H9 (cell line): ENCODE data around the gene POLG2. TPM values are rescaled to one million over a fixed set of nuclear protein-coding genes. Genes with fewer than 3 reads are reported as not detected.

Experiments
- DNase-seq: peaks from one replicate; pipeline ENCODE4 v3.0.0-alpha.2; 2017
- H2AFZ ChIP-seq: one replicate; pipeline ENCODE4 v1.6.1; 2013; ENCODE audit warnings: mild to moderate bottlenecking, low read length, control low read depth, moderate library complexity
- H2AK5ac ChIP-seq: 2 replicates; pipeline ENCODE4 v1.6.1; 2013; ENCODE audit warnings: low read length, control low read depth, mixed read lengths; ENCODE audit not compliant: insufficient read length
- H2BK120ac ChIP-seq: one replicate; pipeline ENCODE4 v1.6.1; 2013; ENCODE audit warnings: low read depth, mild to moderate bottlenecking, low read length, control low read depth, inconsistent platforms; ENCODE audit not compliant: poor library complexity, severe bottlenecking
- H2BK12ac ChIP-seq: 2 replicates; pipeline ENCODE4 v1.6.1; 2013; ENCODE audit warnings: low read length, control low read depth, mixed read lengths, low read depth; ENCODE audit not compliant: insufficient read length
- H2BK15ac ChIP-seq: 2 replicates; pipeline ENCODE4 v1.6.1; 2013; ENCODE audit warnings: low read depth, low read length, control low read depth
- H2BK20ac ChIP-seq: one replicate; pipeline ENCODE4 v1.6.1; 2013; ENCODE audit warnings: low read depth, mild to moderate bottlenecking, low read length, control low read depth, inconsistent platforms; ENCODE audit not compliant: poor library complexity, severe bottlenecking
- H2BK5ac ChIP-seq: 2 replicates; pipeline ENCODE4 v1.6.1; 2013; ENCODE audit warnings: low read length, control low read depth, mixed read lengths; ENCODE audit not compliant: insufficient read length
- H3K14ac ChIP-seq: 2 replicates; pipeline ENCODE4 v1.6.1; 2013; ENCODE audit warnings: low read length, control low read depth; ENCODE audit not compliant: insufficient read depth
- H3K18ac ChIP-seq: 2 replicates; pipeline ENCODE4 v1.6.1; 2013; ENCODE audit warnings: low read depth, mild to moderate bottlenecking, mixed read lengths, low read length, control low read depth; ENCODE audit not compliant: insufficient read length
- H3K23ac ChIP-seq: 2 replicates; pipeline ENCODE4 v1.6.1; 2013; ENCODE audit warnings: low read length, control low read depth, mixed read lengths, low read depth; ENCODE audit not compliant: insufficient read length
- H3K23me2 ChIP-seq: 2 replicates; pipeline ENCODE4 v1.6.1; 2013; ENCODE audit warnings: low read depth, mild to moderate bottlenecking, mixed read lengths, low read length, control low read depth; ENCODE audit not compliant: insufficient read length, poor library complexity, severe bottlenecking
- H3K27ac ChIP-seq: 2 replicates; pipeline ENCODE4 v1.5.1; 2013; ENCODE audit warnings: low read length, control low read depth, mixed read lengths, low read depth; ENCODE audit not compliant: insufficient read length
- H3K27me3 ChIP-seq: 2 replicates; pipeline ENCODE4 v1.6.1; 2013; ENCODE audit warnings: low read length, control low read depth, inconsistent platforms; ENCODE audit not compliant: insufficient read depth
- H3K4ac ChIP-seq: 2 replicates; pipeline ENCODE4 v1.6.1; 2013; ENCODE audit warnings: low read depth, mild to moderate bottlenecking, control low read depth, inconsistent platforms, low read length, moderate library complexity
- H3K4me1 ChIP-seq: 2 replicates; pipeline ENCODE4 v1.6.1; 2013; ENCODE audit warnings: low read length, control low read depth, inconsistent platforms; ENCODE audit not compliant: insufficient read depth
- H3K4me2 ChIP-seq: 2 replicates; pipeline ENCODE4 v1.6.1; 2013; ENCODE audit warnings: low read length, control low read depth, mixed read lengths; ENCODE audit not compliant: insufficient read length, insufficient read depth
- H3K56ac ChIP-seq: 2 replicates; pipeline ENCODE4 v1.6.1; 2013; ENCODE audit warnings: low read depth, mild to moderate bottlenecking, mixed read lengths, low read length, control low read depth; ENCODE audit not compliant: insufficient read length
- H3K79me1 ChIP-seq: 2 replicates; pipeline ENCODE4 v1.6.1; 2013; ENCODE audit warnings: low read depth, mild to moderate bottlenecking, moderate library complexity, low read length, control low read depth, inconsistent platforms; ENCODE audit not compliant: insufficient read depth, poor library complexity, severe bottlenecking
- H3K79me2 ChIP-seq: 2 replicates; pipeline ENCODE4 v1.6.1; 2013; ENCODE audit warnings: low read length, control low read depth, inconsistent platforms; ENCODE audit not compliant: insufficient read depth
- H3K9ac ChIP-seq: 2 replicates; pipeline ENCODE4 v1.6.1; 2013; ENCODE audit warnings: low read length, control low read depth, mixed read lengths; ENCODE audit not compliant: insufficient read length; ENCODE audit errors: extremely low read depth
- H3K9me3 ChIP-seq: one replicate; pipeline ENCODE4 v1.6.1; 2013; ENCODE audit warnings: low read depth, low read length, inconsistent platforms; ENCODE audit not compliant: control insufficient read depth
- H3T11ph ChIP-seq: one replicate; pipeline ENCODE4 v1.6.1; 2013; ENCODE audit warnings: mild to moderate bottlenecking, low read length, control low read depth, inconsistent platforms
- H4K20me1 ChIP-seq: one replicate; pipeline ENCODE4 v1.6.1; 2013; ENCODE audit not compliant: control insufficient read depth, insufficient read length, insufficient read depth
- H4K5ac ChIP-seq: 2 replicates; pipeline ENCODE4 v1.6.1; 2013; ENCODE audit warnings: low read depth, mild to moderate bottlenecking, mixed read lengths, low read length, control low read depth; ENCODE audit not compliant: insufficient read length
- H4K8ac ChIP-seq: replicated peaks from 2 replicates; pipeline ENCODE4 v1.6.1; 2013; ENCODE audit warnings: low read length, control low read depth, mixed read lengths, low read depth; ENCODE audit not compliant: insufficient read length
- H4K91ac ChIP-seq: 2 replicates; pipeline ENCODE4 v1.6.1; 2013; ENCODE audit warnings: low read depth, mild to moderate bottlenecking, moderate library complexity, mixed read lengths, low read length, control low read depth; ENCODE audit not compliant: insufficient read length
- H3K27ac Mint-ChIP-seq, 3 experiments: 2 replicates in 2 of 3; 3 replicates in 1 of 3; pipeline ENCODE4 v1.8.0; 2020 to 2021; ENCODE audit warnings: mixed read lengths in 3 of 3, mild to moderate bottlenecking in 1 of 3, moderate library complexity in 1 of 3
- H3K27me3 Mint-ChIP-seq: 2 replicates; pipeline ENCODE4 v1.8.0; 2021; ENCODE audit warnings: low read depth, mild to moderate bottlenecking, moderate library complexity, mixed read lengths
- H3K36me3 Mint-ChIP-seq, 3 experiments: 2 replicates in 2 of 3; 3 replicates in 1 of 3; pipeline ENCODE4 v1.8.0; 2020 to 2021; ENCODE audit warnings: low read depth in 3 of 3, mixed read lengths in 3 of 3; ENCODE audit not compliant: insufficient read depth in 1 of 3
- H3K4me1 Mint-ChIP-seq, 2 experiments: 2 replicates each; pipeline ENCODE4 v1.8.0; 2020; ENCODE audit warnings: mixed read lengths in 2 of 2
- H3K4me3 Mint-ChIP-seq, 2 experiments: 2 replicates in 1 of 2; 3 replicates in 1 of 2; pipeline ENCODE4 v1.8.0; 2020 to 2021; ENCODE audit warnings: mild to moderate bottlenecking in 2 of 2, mixed read lengths in 2 of 2, moderate library complexity in 1 of 2
- H3K9me3 Mint-ChIP-seq, 2 experiments: 2 replicates in 1 of 2; 3 replicates in 1 of 2; pipeline ENCODE4 v1.8.0; 2020; ENCODE audit warnings: mild to moderate bottlenecking in 2 of 2, mixed read lengths in 2 of 2, moderate library complexity in 1 of 2
- WGBS: extraction: QIAGEN DNeasy Blood & Tissue Kit; methylation state at CpG from one replicate; pipeline ENCODE4 v1.1.7; 2013; ENCODE audit warnings: missing lambda C conversion rate, low lambda C conversion rate, mixed read lengths; ENCODE audit not compliant: insufficient read length; ENCODE audit errors: extremely low coverage; 5-methylcytosine and 5-hydroxymethylcytosine counted together
- total RNA-seq: library from RNA; stranded (reverse); gene quantifications from 2 replicates; pipeline ENCODE4 v1.2.1, GENCODE V29; 2021
- TF ChIP-seq, protein P1 (sequence below): fragments of 200-600 bp; sonication (generic); conservative IDR thresholded peaks from 3 replicates; pipeline ENCODE4 v1.8.0; 2021; ENCODE audit warnings: antibody characterized with exemption, mild to moderate bottlenecking

The POLG2 gene
- total RNA-seq, 1 experiment from 2014 or later, result 35.5 TPM

DNA sequence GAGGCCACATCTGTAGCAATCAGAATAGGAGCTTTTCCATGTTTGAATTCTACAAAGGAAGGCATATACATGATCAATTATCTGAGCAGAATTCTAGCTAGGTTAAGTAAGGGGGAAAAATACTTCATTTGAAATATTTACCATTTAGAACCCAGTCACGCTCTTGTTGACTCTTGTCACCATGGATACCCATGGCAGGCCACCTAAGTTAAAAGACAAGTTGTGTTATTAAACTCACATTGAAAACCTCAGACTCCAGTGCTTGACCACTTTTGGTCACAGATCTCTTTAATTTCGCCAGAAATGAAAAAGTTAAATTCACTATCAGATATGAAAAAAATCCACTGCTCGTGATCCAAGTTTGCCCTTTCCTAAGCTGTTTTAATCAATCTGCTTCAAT is 5.2 kb upstream of the POLG2 start:
- H3K9me3 Mint-ChIP-seq, result peaks cover 3 to 4% of the 10 kb centered on the region in 2 experiments; a peak in 3 of 5 replicates
- H3K9ac ChIP-seq, result no peak overlapping the region

More for the DNA sequence above, 5.2 kb upstream of the POLG2 start:
- no peak overlapping the region for H3K4me3 Mint-ChIP-seq
- peaks cover 53 to 60% of the 10 kb centered on the region in 2 experiments for H3K4me1 Mint-ChIP-seq
- H4K91ac ChIP-seq, result no peak overlapping the region
- H3K79me2 ChIP-seq, result peaks cover 15% of the 10 kb centered on the region
- no peak overlapping the region for H3K14ac ChIP-seq
- H3K27ac Mint-ChIP-seq, result peak overlapping the region in 2 of 3 experiments; percentile 65 to 81; a peak in 4 of 7 replicates
- no peaks in the 10 kb centered on the region for H4K20me1 ChIP-seq
- H4K8ac ChIP-seq, result no peak overlapping the region
- no peaks in the 10 kb centered on the region for H3K4me1 ChIP-seq
- no peak overlapping the region for H3K18ac ChIP-seq
- H3K4me2 ChIP-seq, result no peak overlapping the region
- H4K5ac ChIP-seq, result no peak overlapping the region
- peaks cover 10% of the 10 kb centered on the region for H3K23me2 ChIP-seq
- H3K27me3 ChIP-seq, result no peaks in the 10 kb centered on the region
- H2AFZ ChIP-seq, result no peak overlapping the region
- H3K79me1 ChIP-seq, result peaks cover 4% of the 10 kb centered on the region
- no peak overlapping the region for H3K56ac ChIP-seq
- H3K36me3 Mint-ChIP-seq, result peaks cover 64 to 84% (median 76%) of the 10 kb centered on the region in 3 experiments
- H2BK120ac ChIP-seq, result no peak overlapping the region
- H2BK12ac ChIP-seq, result no peak overlapping the region
- H3K4ac ChIP-seq, result no peak overlapping the region
- TF ChIP-seq, protein P1, sequence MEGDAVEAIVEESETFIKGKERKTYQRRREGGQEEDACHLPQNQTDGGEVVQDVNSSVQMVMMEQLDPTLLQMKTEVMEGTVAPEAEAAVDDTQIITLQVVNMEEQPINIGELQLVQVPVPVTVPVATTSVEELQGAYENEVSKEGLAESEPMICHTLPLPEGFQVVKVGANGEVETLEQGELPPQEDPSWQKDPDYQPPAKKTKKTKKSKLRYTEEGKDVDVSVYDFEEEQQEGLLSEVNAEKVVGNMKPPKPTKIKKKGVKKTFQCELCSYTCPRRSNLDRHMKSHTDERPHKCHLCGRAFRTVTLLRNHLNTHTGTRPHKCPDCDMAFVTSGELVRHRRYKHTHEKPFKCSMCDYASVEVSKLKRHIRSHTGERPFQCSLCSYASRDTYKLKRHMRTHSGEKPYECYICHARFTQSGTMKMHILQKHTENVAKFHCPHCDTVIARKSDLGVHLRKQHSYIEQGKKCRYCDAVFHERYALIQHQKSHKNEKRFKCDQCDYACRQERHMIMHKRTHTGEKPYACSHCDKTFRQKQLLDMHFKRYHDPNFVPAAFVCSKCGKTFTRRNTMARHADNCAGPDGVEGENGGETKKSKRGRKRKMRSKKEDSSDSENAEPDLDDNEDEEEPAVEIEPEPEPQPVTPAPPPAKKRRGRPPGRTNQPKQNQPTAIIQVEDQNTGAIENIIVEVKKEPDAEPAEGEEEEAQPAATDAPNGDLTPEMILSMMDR, result no peak
- no peak overlapping the region for H3T11ph ChIP-seq
- WGBS, result no CpG with 5 or more reads among the region's 3 CpGs
- H2BK15ac ChIP-seq, result no peak overlapping the region
- H2BK20ac ChIP-seq, result no peak overlapping the region
- H3K23ac ChIP-seq, result no peak overlapping the region
- H3K9me3 ChIP-seq, result no peaks in the 10 kb centered on the region
- no peak overlapping the region for H2BK5ac ChIP-seq
- no peak overlapping the region for H2AK5ac ChIP-seq
- H3K27ac ChIP-seq, result no peak overlapping the region
- no peak for DNase-seq
- peaks cover 10% of the 10 kb centered on the region; the same call in 1 of the 2 replicates for H3K27me3 Mint-ChIP-seq
